Anterior cingulate cortex (tissue), 58 donors: ENCODE measurements around the gene RTBDN.
"Not testable (repeated sequence)": the region's sequence is repeated elsewhere in the genome, so short reads cannot be mapped to it uniquely, and the experiment has no call there.

Experiments
- DNase-seq, 58 donors: peaks; one replicate each; lab custom pipeline; 2025; lab: John Stamatoyannopoulos, UW

The RTBDN gene

GRCh38 chr19:12828494-12828893 lies 5.9 kb downstream of the RTBDN start:
- DNase-seq: no peak

GRCh38 chr19:12825254-12826131 lies 8.9 kb downstream of the RTBDN start:
- DNase-seq: no peak

- DNase-seq: no peak
These were observed 12.6 kb downstream of the RTBDN start for GRCh38 chr19:12821761-12822160.

GRCh38 chr19:12817810-12818209 lies 16.6 kb downstream of the RTBDN start:
- not testable (repeated sequence) for DNase-seq

GRCh38 chr19:12817188-12817587 lies 17.2 kb downstream of the RTBDN start:
- not testable (repeated sequence) for DNase-seq

- DNase-seq: no peak
These were observed 19.3 kb downstream of the RTBDN start for GRCh38 chr19:12815088-12815487.

- peak in 56 of 58 donors; percentile 28 to 94 (median 80) for DNase-seq
These were observed 27.9 kb downstream of the RTBDN start, which contains the start of gene RNASEH2A for GRCh38 chr19:12806242-12807081. Gene RNASEH2A, plus strand, starts transcription at chr19:12806584. Its CDS starts 90 bp downstream, at chr19:12806674.

GRCh38 chr19:12804051-12804450 lies 30.3 kb downstream of the RTBDN start:
- DNase-seq: no peak

- peak in 8 of 58 donors; percentile 14 to 59 (median 50) for DNase-seq
These were observed 31.9 kb downstream of the RTBDN start for GRCh38 chr19:12802267-12803106.

GRCh38 chr19:12801466-12802266 lies 32.7 kb downstream of the RTBDN start, which contains the start of the genes PRDX2 and THSD8:
Gene PRDX2, minus strand, starts transcription at chr19:12801800. Its CDS starts 539 bp downstream, at chr19:12801261.
Gene THSD8, plus strand, starts transcription at chr19:12802069. Its CDS starts 3 bp downstream, at chr19:12802072.
- DNase-seq: peak in 57 of 58 donors; percentile 23 to 90 (median 71)

GRCh38 chr19:12800923-12801465 lies 33.4 kb downstream of the RTBDN start:
- DNase-seq: peak in 9 of 58 donors; percentile 17 to 50 (median 39)

GRCh38 chr19:12800466-12800770 lies 34.0 kb downstream of the RTBDN start:
- no peak for DNase-seq

- DNase-seq: no peak
These were observed 34.5 kb downstream of the RTBDN start for GRCh38 chr19:12799742-12800465.

GRCh38 chr19:12797607-12798006 lies 36.8 kb downstream of the RTBDN start:
- not testable (repeated sequence) for DNase-seq

GRCh38 chr19:12797141-12797587 lies 37.2 kb downstream of the RTBDN start:
- no peak for DNase-seq

- DNase-seq: peak in 55 of 58 donors; percentile 13 to 79 (median 56)
These were observed 38.0 kb downstream of the RTBDN start for GRCh38 chr19:12796146-12797071.

- no peak for DNase-seq
These were observed 39.4 kb downstream of the RTBDN start for GRCh38 chr19:12794971-12795381.
